ENCODE measurements around the gene MOXD1.

Gene MOXD1

GRCh38 chr6:132344811-132345210, 56.5 kb downstream of the MOXD1 start:
- H3K36me3 ChIP-seq: no peaks in the 10 kb centered on the region
- no peak for DNase-seq

GRCh38 chr6:132341646-132342045, 59.6 kb downstream of the MOXD1 start:
- peaks cover 8% of the 10 kb centered on the region for H3K9me3 ChIP-seq (ENCODE audit: severe bottlenecking)
- H3K4me3 ChIP-seq (ENCODE audit: low read depth, low read length): no peak overlapping the region
- no peak for DNase-seq
- H3K36me3 ChIP-seq: no peaks in the 10 kb centered on the region
- TF ChIP-seq CTCF (IDR thresholded peaks at IDR 0.05; ENCODE audit: low read depth, low read length): no peak
- H3K27ac ChIP-seq: no peak overlapping the region
- H3K27me3 ChIP-seq (ENCODE audit: insufficient read depth, low read depth, severe bottlenecking): peaks cover 52% of the 10 kb centered on the region

More at GRCh38 chr6:132344811-132345210, 56.5 kb downstream of the MOXD1 start:
- Histone ChIP-seq H3K27me3 (ENCODE audit: insufficient read depth, low read depth, severe bottlenecking) (peaks cover 57% of the 10 kb centered on the region), H3K27ac (no peak overlapping the region), H3K4me3 (ENCODE audit: low read depth, low read length) (no peak overlapping the region), H3K9me3 (ENCODE audit: severe bottlenecking) (peaks cover 8% of the 10 kb centered on the region)
- no peak for TF ChIP-seq CTCF (IDR thresholded peaks at IDR 0.05; ENCODE audit: low read depth, low read length)

- DNase-seq: no peak
- TF ChIP-seq CTCF (IDR thresholded peaks at IDR 0.05; ENCODE audit: low read depth, low read length): no peak
- Histone ChIP-seq H3K4me3 (ENCODE audit: low read depth, low read length) (no peak overlapping the region), H3K27ac (no peak overlapping the region), H3K9me3 (ENCODE audit: severe bottlenecking) (no peaks in the 10 kb centered on the region), H3K36me3 (no peaks in the 10 kb centered on the region), H3K27me3 (ENCODE audit: insufficient read depth, low read depth, severe bottlenecking) (peaks cover 71% of the 10 kb centered on the region)
Measured at GRCh38 chr6:132334521-132334885, 66.8 kb downstream of the MOXD1 start.

GRCh38 chr6:132333639-132334520, 67.4 kb downstream of the MOXD1 start:
- no peak overlapping the region for H3K27ac ChIP-seq
- H3K4me3 ChIP-seq (ENCODE audit: low read depth, low read length): no peak overlapping the region
- H3K27me3 ChIP-seq (ENCODE audit: insufficient read depth, low read depth, severe bottlenecking): peaks cover 75% of the 10 kb centered on the region
- H3K36me3 ChIP-seq: no peaks in the 10 kb centered on the region
- no peak for DNase-seq
- H3K9me3 ChIP-seq (ENCODE audit: severe bottlenecking): no peaks in the 10 kb centered on the region
- no peak for TF ChIP-seq CTCF (IDR thresholded peaks at IDR 0.05; ENCODE audit: low read depth, low read length)

- Histone ChIP-seq H3K27ac (no peak overlapping the region), H3K27me3 (ENCODE audit: insufficient read depth, low read depth, severe bottlenecking) (peaks cover 62% of the 10 kb centered on the region)
- TF ChIP-seq CTCF (IDR thresholded peaks at IDR 0.05; ENCODE audit: low read depth, low read length): no peak
Measured at GRCh38 chr6:132330759-132331158, 70.5 kb downstream of the MOXD1 start.

More at GRCh38 chr6:132330759-132331158, 70.5 kb downstream of the MOXD1 start:
- H3K9me3 ChIP-seq (ENCODE audit: severe bottlenecking): no peaks in the 10 kb centered on the region
- H3K4me3 ChIP-seq (ENCODE audit: low read depth, low read length): no peak overlapping the region
- H3K36me3 ChIP-seq: no peaks in the 10 kb centered on the region
- DNase-seq: no peak
